ENCODE data around the gene CALU.
A peak's percentile ranks its signal among the peaks of the same experiment; 100 is the strongest.

Gene CALU
- total RNA-seq, result 35.1 to 83.8 (median 49.1) reads per million in 4 donors

DNA sequence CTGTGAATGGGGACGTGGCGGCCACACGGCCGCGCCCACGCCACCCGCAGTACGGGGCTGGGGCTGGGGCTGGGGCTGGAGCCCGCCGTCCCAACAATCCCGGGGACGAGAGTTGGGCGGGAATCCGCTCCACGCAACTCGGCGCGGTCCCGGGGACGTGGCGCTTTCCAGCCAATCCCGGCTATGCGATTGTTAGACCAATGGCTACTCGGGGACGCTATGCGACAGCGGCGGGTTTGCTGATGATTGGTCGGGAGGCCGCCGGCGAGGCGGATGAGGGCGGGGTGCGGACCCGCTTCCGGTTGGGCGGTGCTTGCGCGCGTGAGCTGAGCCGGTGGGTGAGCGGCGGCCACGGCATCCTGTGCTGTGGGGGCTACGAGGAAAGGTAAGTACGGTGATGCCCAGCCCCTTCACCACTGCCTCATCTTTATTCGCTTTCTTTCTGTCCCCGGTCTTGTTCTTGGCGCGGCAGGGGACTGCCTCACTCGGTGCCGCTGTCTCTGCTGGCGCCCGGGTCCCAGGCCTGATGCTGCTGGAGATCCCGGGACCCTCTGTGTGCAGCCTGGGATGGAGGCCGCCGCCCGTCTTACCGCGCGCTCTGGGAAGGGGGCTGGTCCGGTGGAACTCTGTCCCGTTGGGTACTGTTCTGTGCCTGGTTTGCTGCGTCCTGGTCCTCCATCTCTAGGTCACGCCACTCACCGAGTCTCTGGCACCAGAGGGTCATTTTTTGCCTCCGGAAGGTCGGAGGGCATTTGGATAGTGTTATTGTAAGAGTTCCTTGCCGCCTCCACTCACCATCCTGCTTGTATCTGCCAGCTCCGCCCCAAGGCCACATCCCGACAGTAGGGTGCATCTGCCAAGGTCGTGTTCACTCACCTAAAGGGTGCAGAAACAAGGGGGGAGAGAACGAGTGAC, at the start of gene CALU:
CALU (plus strand) TSS at position 312 of the 915 bp plus-strand sequence. CDS start 9,225 bp downstream, outside the sequence.
- peak; percentile 88 to 95 (median 92) for DNase-seq

DNA sequence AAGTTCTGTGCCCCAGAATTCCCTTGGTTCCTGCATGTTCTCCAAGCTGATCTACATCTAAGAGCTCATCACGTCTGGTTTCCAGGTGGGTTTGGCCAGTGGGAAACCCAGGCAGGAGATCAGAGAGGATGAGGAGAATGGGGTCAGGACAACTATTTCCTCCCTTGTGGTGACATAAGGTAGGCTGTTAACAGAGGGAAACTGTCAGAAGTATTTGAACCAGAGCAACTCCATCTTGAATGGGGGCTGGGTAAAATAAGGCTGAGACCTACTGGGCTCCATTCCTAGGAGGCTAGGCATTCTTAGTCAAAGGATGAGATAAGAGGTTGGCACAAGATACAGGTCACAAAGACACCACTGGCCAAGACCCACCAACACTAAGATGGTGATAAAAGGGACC, 47.9 kb upstream of the CALU start:
- no peak for DNase-seq

GRCh38 chr7:128692623-128693270, 46.4 kb upstream of the CALU start:
- DNase-seq, result no peak

- DNase-seq, result no peak
These were observed 45.7 kb upstream of the CALU start for GRCh38 chr7:128693373-128694015.

- DNase-seq, result no peak
These were observed 44.4 kb upstream of the CALU start for GRCh38 chr7:128694738-128695137.

DNA sequence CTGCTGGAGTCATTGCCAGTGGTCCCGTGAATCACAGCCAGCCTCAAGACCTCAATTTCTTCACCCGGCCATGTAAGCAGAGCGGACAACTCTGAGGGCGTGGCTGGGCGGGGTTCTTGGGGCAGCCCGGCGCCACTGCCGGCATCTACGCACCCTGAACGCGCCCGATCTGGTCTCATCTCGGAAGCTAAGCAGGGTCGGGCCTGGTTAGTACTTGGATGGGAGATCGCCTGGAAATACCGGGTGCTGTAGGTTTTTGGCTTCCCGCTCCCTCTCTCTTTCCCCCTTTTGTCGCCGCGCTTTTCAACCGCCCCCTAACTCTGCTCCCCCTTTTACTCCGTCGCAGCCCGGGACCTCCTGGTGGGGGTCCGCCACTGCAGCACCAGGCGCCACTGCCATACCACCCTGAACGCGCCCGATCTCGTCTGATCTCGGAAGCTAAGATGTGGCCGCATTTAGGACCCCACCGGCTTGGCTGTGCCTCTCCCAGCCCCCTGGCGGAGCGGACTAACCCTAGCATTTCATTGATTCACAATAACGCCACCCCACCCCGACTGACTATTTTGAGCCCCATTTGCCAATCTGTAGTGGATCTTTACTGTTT, 41.8 kb upstream of the CALU start:
- peak in 3 of 5 donors; percentile 13 to 51 (median 15) for DNase-seq

GRCh38 chr7:128699196-128699712, 39.9 kb upstream of the CALU start:
- no peak for DNase-seq

DNA sequence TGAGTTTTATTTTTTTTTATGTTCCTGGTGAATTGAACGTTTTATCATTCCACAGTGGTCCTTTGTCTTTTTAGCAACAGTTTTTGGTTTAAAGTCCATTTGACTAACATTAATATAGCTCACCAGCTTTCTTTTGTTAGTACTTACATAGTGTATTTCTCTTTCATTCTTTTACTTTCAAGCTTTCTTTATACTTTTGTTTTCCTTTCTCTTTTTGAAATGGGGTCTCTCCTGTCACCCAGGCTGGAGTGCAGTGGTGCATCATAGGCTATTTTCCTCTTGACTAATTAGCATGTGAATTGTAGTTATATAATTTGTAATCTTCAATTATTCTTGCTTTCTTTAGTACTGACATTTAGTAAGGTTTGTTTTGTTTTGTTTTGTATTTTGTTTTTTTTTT, 39.3 kb upstream of the CALU start:
- DNase-seq, result no peak

DNA sequence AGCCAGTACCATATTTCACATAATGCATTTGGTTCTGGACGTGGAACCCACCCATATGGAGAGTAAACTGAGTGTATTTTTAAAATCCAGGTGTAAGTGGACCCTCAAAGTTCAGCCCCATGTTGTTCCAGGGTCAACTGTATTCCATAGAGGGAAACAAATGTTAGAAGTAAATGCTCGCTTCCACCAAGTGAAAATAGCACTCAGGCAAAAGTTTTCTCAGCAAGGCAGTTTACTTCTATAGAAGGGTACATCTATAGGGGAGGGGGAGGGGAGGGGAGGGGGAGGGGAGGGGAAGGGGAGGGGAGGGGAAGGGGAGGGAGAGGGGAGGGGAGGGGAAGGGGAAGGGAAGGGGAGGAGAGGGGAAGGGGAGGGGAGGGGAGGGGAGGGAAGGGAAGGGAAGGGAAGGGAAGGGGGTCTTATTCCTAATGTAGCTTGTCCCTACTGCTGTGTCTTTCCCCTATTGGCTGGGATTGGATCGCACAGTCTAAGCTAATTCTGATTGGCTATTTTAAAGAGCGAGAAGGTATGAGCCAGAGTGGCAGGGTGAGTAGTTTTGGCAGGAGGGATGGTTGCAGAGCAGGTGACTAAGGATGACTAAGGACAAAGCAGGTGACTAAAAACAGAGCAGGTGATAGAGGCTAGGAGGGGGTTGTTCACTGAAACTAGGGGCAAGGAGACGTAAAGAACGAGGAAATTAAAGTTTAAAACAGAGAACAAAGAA, 37.9 kb upstream of the CALU start:
- DNase-seq, result no peak

DNA sequence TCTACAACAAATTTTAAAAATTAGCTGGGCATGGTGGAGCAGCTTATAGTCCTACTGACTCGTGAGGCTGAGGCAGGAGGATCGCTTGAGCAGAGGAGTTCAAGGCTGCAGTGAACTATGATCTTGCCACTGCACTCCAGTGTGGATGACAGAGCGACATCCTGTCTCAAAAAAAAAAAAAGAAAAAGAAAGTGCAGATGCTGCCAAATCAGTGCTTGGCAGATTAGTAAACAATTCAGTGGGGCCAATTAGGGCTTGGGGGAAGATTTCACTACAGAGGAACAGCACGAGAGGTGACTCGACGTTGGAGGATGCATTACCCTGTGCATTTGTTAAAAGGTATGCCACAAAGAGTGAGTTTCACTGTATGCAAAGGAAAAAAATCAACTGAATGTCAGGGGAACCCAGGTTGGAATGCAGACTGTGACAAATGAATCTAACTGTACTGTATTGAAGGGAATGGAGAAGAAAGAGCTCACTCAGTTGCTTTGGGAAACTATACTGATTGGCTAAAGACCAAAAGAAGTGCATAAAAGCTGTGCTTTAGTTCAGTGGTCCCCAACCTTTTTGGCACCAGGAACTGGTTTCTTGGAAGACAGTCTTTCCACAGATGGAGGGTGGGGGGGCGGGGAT, 35.4 kb upstream of the CALU start:
- DNase-seq, result peak in 1 of 5 donors; percentile 6

DNA sequence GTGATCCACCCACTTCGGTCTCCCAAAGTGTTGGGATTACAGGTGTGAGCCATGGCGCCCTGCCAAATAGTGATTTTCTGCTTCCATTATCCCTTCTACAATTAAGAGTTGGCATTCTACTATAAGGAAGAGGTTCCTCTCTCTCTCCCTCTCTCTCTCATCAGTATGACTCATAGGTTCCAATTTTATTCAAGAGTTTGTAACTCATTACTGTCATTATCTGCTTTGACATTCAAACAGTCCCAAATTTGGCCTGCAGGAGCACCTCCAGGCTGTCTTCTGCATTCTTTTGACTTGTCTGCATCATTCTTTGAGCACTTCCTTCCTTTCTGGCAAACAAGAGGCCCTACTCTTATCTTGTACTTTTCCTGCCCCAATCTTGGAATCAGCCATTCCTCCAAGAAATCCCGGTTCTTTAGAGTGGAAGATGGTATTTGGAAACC, 33.2 kb upstream of the CALU start:
- no peak for DNase-seq

GRCh38 chr7:128707752-128708151, 31.4 kb upstream of the CALU start:
- DNase-seq, result no peak

DNA sequence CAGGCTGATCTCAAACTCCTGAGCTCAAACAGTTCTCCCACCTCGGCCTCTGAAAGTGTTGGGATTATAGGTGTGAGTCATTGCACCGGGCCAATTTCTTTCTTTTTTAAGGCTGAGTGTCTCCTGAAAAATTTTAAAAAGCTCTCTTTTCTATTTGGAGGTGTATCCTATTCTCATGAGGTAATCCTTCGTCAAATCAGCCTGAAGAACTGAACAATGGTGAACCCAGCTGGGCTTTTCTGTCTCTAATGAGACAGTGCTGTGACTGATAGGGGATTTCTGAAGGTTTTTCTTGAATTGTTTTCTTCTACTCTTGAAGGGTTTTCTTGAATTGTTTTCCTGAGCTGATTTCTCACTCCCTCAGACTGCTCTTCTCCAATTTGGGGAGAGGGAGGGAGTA, 30.9 kb upstream of the CALU start:
- DNase-seq, result no peak

GRCh38 chr7:128708824-128709223, 30.3 kb upstream of the CALU start:
- no peak for DNase-seq

- DNase-seq, result no peak
These were observed 28.7 kb upstream of the CALU start for GRCh38 chr7:128710481-128710880.

GRCh38 chr7:128713794-128714193, 25.4 kb upstream of the CALU start:
- DNase-seq, result no peak

DNA sequence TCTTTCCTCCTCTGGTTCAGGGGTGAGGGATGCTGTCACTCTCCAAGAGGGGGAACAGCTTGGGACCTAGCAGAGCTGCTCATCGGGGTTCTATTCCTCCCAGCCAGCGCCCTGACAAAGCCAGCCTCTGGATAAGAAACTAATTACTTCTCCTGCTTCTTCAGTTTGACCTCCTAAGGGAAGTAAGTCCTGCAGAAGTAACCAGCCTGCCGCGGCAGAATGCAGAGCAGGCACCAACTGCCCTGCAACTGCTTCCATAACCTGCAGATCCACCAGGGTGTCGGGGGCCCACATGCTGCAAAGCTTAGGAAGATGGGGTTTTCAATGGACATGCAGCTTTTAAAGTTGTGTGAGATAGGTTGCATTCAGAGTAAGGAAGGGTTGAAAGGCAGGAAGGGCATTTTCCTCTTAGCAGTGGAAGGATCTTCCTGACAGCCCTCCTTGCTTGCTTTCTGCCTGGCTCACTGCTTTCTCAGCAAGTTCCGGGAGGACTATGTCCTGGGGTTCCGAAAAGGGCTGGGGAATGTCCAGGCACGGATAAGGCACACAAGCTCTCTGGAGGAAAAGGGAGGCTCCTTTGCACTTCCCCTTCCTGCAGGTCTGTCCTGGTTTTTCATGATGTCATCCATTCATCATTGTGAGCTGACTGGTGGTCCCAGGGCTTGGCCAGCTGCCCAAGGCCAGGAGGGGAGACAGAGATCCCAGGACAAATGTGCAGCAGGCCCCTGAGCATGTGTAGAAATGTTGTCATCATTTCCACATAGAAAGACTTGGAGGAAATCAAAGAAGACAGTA, 24.3 kb upstream of the CALU start:
- DNase-seq, result no peak

- no peak for DNase-seq
These were observed 20.1 kb upstream of the CALU start for GRCh38 chr7:128718967-128719642.

DNA sequence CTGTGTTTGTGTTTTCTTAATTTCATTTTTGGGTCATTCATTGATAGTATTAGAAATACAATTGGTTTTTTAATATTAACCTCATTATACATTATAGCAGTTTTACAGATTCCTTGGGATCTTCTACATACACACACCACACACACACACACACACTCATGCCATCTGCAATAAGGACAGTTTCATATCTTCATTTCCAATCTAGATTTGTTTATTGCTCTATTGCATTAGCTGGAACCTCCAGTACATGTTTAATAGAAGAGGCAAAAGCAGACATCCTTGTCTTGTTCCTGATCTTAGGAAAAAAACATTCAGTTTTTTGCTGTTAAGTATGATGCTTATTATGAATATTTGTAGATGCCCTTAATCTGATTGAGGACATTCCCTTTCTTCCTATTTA, 17.8 kb upstream of the CALU start:
- DNase-seq, result no peak

- DNase-seq, result no peak
These were observed 14.4 kb upstream of the CALU start for GRCh38 chr7:128724743-128725142.

Data from T-helper 1 cell (primary cell).